Activated CD8-positive, alpha-beta memory T cell treated with anti-CD3 and anti-CD28 coated beads, Interleukin-2, amount 10 ng/mL, durations not matched to agents 7 days and 5 days (primary cell): Measurements from ENCODE around the gene PPP1R14C. TPM values are rescaled to one million over a fixed set of nuclear protein-coding genes. Genes with fewer than 3 reads are reported as not detected.
"Not testable (repeated sequence)": the region's sequence is repeated elsewhere in the genome, so short reads cannot be mapped to it uniquely, and the experiment has no call there.

ENCODE experiments used
- ATAC-seq: fragments of 150-1000 bp; cut with Tn5 transposase; one replicate; pipeline ENCODE4 v1.10.0; 2021; ENCODE audit warnings: moderate library complexity
- CTCF ChIA-PET: fragments of 350-600 bp; sonication (Branson Sonifier 250); formaldehyde crosslinking; loops from one replicate; lab custom pipeline; 2021; ENCODE audit warnings: antibody characterized with exemption; lab: Charles Lee
- DNase-seq: peaks from one replicate; pipeline ENCODE4 v3.0.0-alpha.2; 2020
- H3K27ac Mint-ChIP-seq: one replicate; pipeline ENCODE4 v1.8.0; 2021; ENCODE audit warnings: mild to moderate bottlenecking, mixed read lengths
- H3K27me3 Mint-ChIP-seq: one replicate; pipeline ENCODE4 v1.8.0; 2021; ENCODE audit warnings: mixed read lengths
- H3K36me3 Mint-ChIP-seq: one replicate; pipeline ENCODE4 v1.8.0; 2021; ENCODE audit warnings: mild to moderate bottlenecking, mixed read lengths
- H3K4me1 Mint-ChIP-seq: one replicate; pipeline ENCODE4 v1.8.0; 2021; ENCODE audit warnings: mixed read lengths
- H3K4me3 Mint-ChIP-seq: one replicate; pipeline ENCODE4 v1.8.0; 2021; ENCODE audit warnings: mild to moderate bottlenecking, moderate library complexity, mixed read lengths
- H3K9me3 Mint-ChIP-seq: one replicate; pipeline ENCODE4 v1.8.0; 2022; ENCODE audit warnings: low read depth, mixed read lengths
- total RNA-seq, 2 experiments: library from RNA; stranded (reverse); gene quantifications; one replicate each; pipeline ENCODE4 v1.2.3, GENCODE V29; 2021

The PPP1R14C gene
- total RNA-seq, 2 experiments from 2014 or later = 0.09 TPM; not detected in 1

- ATAC-seq (no peak), DNase-seq (no peak)
- no peak overlapping the region for H3K4me3 Mint-ChIP-seq
- no peak overlapping the region for H3K27ac Mint-ChIP-seq
- CTCF ChIA-PET = no interaction called here
- H3K36me3 Mint-ChIP-seq = peaks cover 11% of the 10 kb centered on the region
- peaks cover 6% of the 10 kb centered on the region for H3K9me3 Mint-ChIP-seq
- peaks cover 18% of the 10 kb centered on the region for H3K4me1 Mint-ChIP-seq
- peaks cover 27% of the 10 kb centered on the region for H3K27me3 Mint-ChIP-seq
Observed at GRCh38 chr6:150230832-150231524, 88.1 kb downstream of the PPP1R14C start.

DNA sequence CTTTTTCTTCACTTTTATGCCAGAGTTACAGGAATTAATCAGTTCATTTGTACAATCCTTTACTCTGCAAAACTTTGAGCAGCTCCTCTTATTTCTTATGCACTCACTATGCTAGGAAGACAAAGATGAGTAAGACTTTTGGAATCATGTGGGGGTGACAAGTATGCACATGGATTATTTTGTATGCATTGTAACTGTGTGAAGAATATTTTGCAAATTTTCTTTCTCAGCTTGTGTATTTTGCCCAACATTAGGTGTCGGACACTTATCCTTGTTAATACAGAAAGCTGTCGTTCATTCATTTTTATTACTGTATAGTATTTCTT, 88.6 kb downstream of the PPP1R14C start:
- no peak overlapping the region for H3K4me3 Mint-ChIP-seq
- DNase-seq (no peak), ATAC-seq (no peak)
- H3K27me3 Mint-ChIP-seq = peaks cover 29% of the 10 kb centered on the region
- H3K9me3 Mint-ChIP-seq = peaks cover 6% of the 10 kb centered on the region
- no peak overlapping the region for H3K27ac Mint-ChIP-seq
- CTCF ChIA-PET = no interaction called here
- peaks cover 18% of the 10 kb centered on the region for H3K4me1 Mint-ChIP-seq
- peaks cover 11% of the 10 kb centered on the region for H3K36me3 Mint-ChIP-seq

DNA sequence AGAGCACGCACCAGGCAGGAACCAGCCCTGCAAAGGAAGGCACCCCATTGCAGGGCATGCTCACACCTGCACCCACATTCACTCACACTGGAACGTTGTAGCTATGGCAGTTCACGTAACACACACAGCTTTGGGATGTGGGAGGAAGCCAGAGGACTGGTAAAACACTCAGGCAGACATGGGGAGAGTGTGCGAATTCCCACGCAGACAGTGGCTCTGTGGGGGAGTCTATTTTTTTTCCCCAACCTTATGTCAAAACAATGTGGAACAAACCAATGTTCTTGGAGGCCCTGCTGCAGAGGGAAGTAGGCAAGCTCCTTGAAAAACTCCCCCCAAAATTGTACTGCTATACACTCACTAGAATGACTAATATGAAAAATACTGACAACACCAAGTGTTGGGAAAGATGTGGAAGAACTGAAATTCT, 91.0 kb downstream of the PPP1R14C start:
- ATAC-seq (no peak), DNase-seq (no peak)
- H3K9me3 Mint-ChIP-seq = peaks cover 6% of the 10 kb centered on the region

GRCh38 chr6:150235218-150235617, 92.4 kb downstream of the PPP1R14C start:
- CTCF ChIA-PET = interaction anchor here (0.9 kb wide), 1 partner anchor 153 kb away, joined by 5 read pairs; no protein-coding TSS in a partner anchor
- Mint-ChIP-seq H3K4me1 (peaks cover 18% of the 10 kb centered on the region), H3K27ac (no peak overlapping the region), H3K4me3 (no peak overlapping the region), H3K36me3 (peaks cover 12% of the 10 kb centered on the region), H3K27me3 (peaks cover 17% of the 10 kb centered on the region), H3K9me3 (peaks cover 7% of the 10 kb centered on the region)
- DNase-seq (peak; percentile 51), ATAC-seq (no peak)

More for the DNA sequence above, 91.0 kb downstream of the PPP1R14C start:
- CTCF ChIA-PET = no interaction called here
- Mint-ChIP-seq H3K36me3 (peaks cover 11% of the 10 kb centered on the region), H3K4me3 (no peak overlapping the region), H3K27me3 (peaks cover 23% of the 10 kb centered on the region), H3K4me1 (peaks cover 18% of the 10 kb centered on the region), H3K27ac (no peak overlapping the region)

DNA sequence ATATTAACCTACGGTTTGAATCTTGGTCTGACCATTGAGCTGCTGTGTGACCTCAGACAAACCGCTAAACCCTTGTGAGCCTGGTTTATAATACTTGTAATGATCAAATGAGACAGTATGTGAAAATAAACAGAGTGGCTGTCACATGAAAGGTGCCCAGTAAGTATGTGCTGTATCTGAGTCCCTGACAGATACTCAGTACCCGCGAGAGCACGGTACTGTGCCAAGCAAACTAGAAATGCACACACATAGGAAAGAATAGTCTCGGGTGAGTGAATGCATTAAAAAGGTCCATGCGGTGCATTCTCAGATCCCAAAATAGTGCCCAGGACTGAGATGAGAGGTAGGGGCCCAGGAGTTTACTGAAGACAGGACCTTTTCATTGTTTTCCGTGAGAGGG, 93.3 kb downstream of the PPP1R14C start:
- H3K27me3 Mint-ChIP-seq = peaks cover 14% of the 10 kb centered on the region

GRCh38 chr6:150236544-150236943, 93.7 kb downstream of the PPP1R14C start:
- H3K27me3 Mint-ChIP-seq = peaks cover 14% of the 10 kb centered on the region
- ATAC-seq (no peak), DNase-seq (no peak)
- H3K36me3 Mint-ChIP-seq = peaks cover 12% of the 10 kb centered on the region
- CTCF ChIA-PET = no interaction called here
- no peak overlapping the region for H3K4me3 Mint-ChIP-seq
- peaks cover 18% of the 10 kb centered on the region for H3K4me1 Mint-ChIP-seq
- H3K9me3 Mint-ChIP-seq = peaks cover 7% of the 10 kb centered on the region
- H3K27ac Mint-ChIP-seq = no peak overlapping the region

More for the DNA sequence above, 93.3 kb downstream of the PPP1R14C start:
- Mint-ChIP-seq H3K4me3 (no peak overlapping the region), H3K27ac (no peak overlapping the region), H3K9me3 (peaks cover 7% of the 10 kb centered on the region), H3K4me1 (peaks cover 18% of the 10 kb centered on the region), H3K36me3 (peaks cover 12% of the 10 kb centered on the region)
- CTCF ChIA-PET = no interaction called here
- DNase-seq = no peak
- ATAC-seq = no peak

DNA sequence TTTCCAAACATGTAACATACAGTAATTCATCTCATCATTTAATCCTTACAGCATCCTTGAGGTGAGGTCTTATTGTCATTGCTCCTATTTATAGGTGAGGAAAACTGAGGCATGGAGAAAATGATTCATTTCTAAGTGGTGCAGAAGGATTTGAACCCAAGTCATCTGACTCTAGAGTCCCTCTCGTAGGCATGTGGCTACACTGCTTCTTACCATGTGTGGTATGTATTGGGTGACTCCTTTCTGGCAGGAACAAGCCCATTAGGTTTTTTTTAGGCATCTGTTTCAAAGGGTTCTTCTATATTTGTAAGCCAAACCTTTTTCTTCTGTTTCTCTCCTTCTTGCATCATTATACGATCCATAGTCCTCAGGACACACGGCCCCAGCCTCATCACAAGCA, 94.8 kb downstream of the PPP1R14C start:
- DNase-seq (no peak), ATAC-seq (no peak)
- Mint-ChIP-seq H3K9me3 (peaks cover 7% of the 10 kb centered on the region), H3K27ac (no peak overlapping the region), H3K36me3 (peaks cover 10% of the 10 kb centered on the region), H3K27me3 (peaks cover 14% of the 10 kb centered on the region), H3K4me1 (peaks cover 16% of the 10 kb centered on the region), H3K4me3 (no peak overlapping the region)
- CTCF ChIA-PET = no interaction called here

DNA sequence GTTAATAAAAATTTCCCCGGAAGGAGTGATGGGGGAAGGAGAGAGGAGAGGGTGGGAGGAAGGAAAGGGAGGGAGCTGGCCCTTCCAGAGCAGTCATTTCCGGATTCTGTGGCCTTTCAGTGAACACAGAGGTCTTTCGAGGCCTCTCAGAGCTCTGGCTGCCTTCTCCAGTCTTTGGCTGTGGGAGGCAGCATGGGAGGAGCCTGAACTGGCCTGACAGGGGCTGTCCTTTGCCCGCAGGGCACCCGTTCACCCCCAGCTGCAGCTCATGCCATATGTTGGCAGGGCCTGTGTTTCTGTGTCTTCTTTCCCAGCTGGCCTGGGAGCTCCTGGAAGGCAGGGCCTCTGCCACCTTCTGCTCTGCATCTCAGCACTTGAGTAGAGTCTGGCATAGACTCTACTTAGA, 95.5 kb downstream of the PPP1R14C start:
- Mint-ChIP-seq H3K9me3 (peaks cover 7% of the 10 kb centered on the region), H3K27ac (no peak overlapping the region), H3K27me3 (peaks cover 14% of the 10 kb centered on the region), H3K36me3 (peaks cover 6% of the 10 kb centered on the region), H3K4me1 (peaks cover 14% of the 10 kb centered on the region), H3K4me3 (no peak overlapping the region)
- CTCF ChIA-PET = no interaction called here
- ATAC-seq = no peak
- no peak for DNase-seq

DNA sequence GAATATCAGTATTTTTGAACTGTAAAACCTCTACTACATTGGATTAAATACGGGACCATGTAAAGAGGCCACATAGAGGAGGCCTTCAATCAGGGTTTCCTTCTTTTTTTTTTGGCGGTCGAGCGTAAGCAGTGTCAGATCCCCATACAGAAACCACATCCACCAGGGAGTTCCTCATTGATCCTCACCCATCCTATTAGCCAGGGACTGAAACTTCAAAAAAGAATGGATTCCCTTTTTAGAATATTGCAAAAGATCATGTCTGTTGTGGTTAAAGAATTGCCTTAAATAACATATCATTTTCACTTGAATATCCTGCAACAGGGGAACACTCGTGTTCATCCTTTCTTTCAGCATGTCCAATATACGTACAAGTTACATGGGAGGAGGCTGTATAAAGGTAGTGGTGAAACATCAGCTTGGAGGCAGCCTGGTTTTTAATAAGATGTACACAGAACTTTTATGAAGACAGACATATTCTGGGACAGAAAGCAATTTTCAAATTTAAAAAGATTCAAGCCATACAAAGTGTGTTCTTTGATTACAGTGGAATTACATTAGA, 96.1 kb downstream of the PPP1R14C start:
- Mint-ChIP-seq H3K27ac (no peak overlapping the region), H3K27me3 (peaks cover 14% of the 10 kb centered on the region)
- CTCF ChIA-PET = no interaction called here

DNA sequence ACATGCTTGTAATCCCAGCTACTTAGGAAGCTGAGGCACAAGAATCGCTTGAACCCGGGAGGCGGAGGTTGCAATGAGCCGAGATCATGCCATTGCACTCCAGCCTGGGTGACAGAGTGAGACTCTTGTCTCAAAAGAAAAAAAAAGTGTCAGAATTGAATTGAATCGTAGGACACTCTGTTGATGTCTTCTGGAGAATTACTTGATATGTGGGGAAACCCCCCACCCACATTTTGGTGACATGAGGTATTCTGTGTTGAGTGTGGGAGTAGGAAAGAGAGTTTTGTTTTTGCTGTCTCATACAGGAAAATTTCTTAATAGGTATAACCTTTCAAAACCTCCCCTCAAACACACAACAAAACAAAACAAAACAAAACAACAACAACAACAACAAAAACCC, 98.9 kb downstream of the PPP1R14C start:
- DNase-seq, CTCF ChIA-PET, H3K27ac Mint-ChIP-seq, H3K36me3 Mint-ChIP-seq, H3K4me3 Mint-ChIP-seq, H3K4me1 Mint-ChIP-seq, ATAC-seq, H3K9me3 Mint-ChIP-seq, H3K27me3 Mint-ChIP-seq: not testable (repeated sequence)

More for the DNA sequence above, 96.1 kb downstream of the PPP1R14C start:
- peaks cover 14% of the 10 kb centered on the region for H3K4me1 Mint-ChIP-seq
- H3K9me3 Mint-ChIP-seq = peaks cover 7% of the 10 kb centered on the region
- DNase-seq = no peak
- ATAC-seq = no peak
- peaks cover 6% of the 10 kb centered on the region for H3K36me3 Mint-ChIP-seq
- H3K4me3 Mint-ChIP-seq = no peak overlapping the region

DNA sequence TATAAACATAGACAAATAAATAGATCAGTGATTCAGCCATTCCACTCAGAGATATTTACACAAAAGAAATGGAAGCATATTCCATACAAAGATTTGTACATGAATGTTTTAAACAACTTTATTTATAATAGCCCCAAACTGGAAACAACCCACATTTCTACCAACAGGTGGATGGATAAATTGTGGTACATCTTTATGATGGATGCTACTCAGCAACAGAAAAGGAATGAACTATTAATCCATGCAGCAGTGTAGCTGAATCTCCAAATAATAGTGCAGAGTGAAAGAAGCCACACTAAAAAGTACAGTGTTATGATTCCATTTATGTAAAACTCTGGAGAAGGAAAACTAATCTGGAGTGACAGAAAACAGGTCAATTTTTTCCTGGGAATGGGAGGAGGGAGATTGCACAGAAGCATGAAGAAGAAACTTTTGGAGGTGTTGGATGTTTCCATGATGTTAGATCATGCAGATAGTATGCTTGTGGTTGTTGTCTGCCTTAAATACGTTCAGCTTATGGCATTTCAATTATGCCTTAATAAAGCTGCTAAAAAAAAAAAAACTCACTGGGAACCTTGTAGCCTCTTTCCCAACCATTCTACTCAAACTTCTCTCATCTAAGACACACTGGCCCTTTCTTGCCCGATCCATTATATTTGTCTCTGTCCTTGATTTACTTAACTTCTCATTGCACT, 100.9 kb downstream of the PPP1R14C start:
- DNase-seq (no peak), ATAC-seq (no peak)
- Mint-ChIP-seq H3K27ac (no peak overlapping the region), H3K4me1 (no peaks in the 10 kb centered on the region), H3K36me3 (peaks cover 4% of the 10 kb centered on the region), H3K27me3 (peaks cover 8% of the 10 kb centered on the region), H3K4me3 (no peak overlapping the region), H3K9me3 (peaks cover 10% of the 10 kb centered on the region)
- CTCF ChIA-PET = no interaction called here

- ATAC-seq (no peak), DNase-seq (no peak)
- Mint-ChIP-seq H3K27me3 (peaks cover 11% of the 10 kb centered on the region), H3K4me1 (no peaks in the 10 kb centered on the region), H3K4me3 (no peak overlapping the region), H3K27ac (no peak overlapping the region), H3K36me3 (peaks cover 3% of the 10 kb centered on the region), H3K9me3 (peaks cover 12% of the 10 kb centered on the region)
- CTCF ChIA-PET = no interaction called here
Observed at GRCh38 chr6:150245148-150245935, 102.5 kb downstream of the PPP1R14C start.

DNA sequence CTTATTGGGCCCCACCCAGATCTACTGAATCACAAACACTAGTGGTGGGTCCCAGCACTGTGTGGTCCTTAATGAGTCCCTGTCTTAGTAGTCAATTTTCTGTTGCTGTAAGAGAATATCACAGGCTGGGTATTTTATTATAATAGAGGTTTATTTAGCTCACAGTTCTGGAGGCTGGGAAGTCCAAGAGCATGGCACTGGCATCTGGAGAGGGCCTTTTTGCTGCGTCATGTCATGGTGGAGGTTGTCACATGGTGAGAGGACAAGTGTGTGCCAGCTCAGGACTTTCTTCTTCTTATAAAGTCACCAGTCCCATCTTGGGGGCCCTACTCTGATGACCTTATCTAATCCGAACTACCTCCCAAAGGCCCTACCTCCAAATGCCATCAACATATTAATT, 105.0 kb downstream of the PPP1R14C start:
- Mint-ChIP-seq H3K4me1 (peaks cover 4% of the 10 kb centered on the region), H3K9me3 (peaks cover 15% of the 10 kb centered on the region), H3K27me3 (peaks cover 17% of the 10 kb centered on the region), H3K4me3 (no peak overlapping the region), H3K27ac (no peak overlapping the region), H3K36me3 (peaks cover 6% of the 10 kb centered on the region)
- ATAC-seq = no peak
- no peak for DNase-seq
- CTCF ChIA-PET = no interaction called here
